GM10266 (cell line): ENCODE measurements around the gene WDR36.

Experiments used
- DNase-seq: peaks from one replicate; pipeline ENCODE4 v3.0.0; 2012; ENCODE audit errors: extremely low spot score
- CTCF ChIP-seq: IDR thresholded peaks from 2 replicates; pipeline ENCODE4 v1.5.1; 2012; ENCODE audit warnings: mild to moderate bottlenecking, low read depth; ENCODE audit not compliant: control insufficient read depth, insufficient read depth; ENCODE audit errors: missing control alignments

WDR36 gene

GRCh38 chr5:111173476-111173875, 81.3 kb downstream of the WDR36 start:
- no peak for TF ChIP-seq CTCF
- DNase-seq, result no peak
